PFSK-1 (cell line): ENCODE results near the gene TENM3.

Experiments
- FOXP2 ChIP-seq: optimal IDR thresholded peaks from 2 replicates; pipeline ENCODE3; 2011; ENCODE audit warnings: borderline replicate concordance, control low read depth, inconsistent platforms; ENCODE audit not compliant: insufficient read depth; ENCODE audit errors: extremely low read length, extremely low read depth
- POLR2AphosphoS5 ChIP-seq: IDR thresholded peaks from 2 replicates; pipeline ENCODE4 v1.6.1; 2012; ENCODE audit warnings: low read depth, mild to moderate bottlenecking, control low read depth, low read length, moderate library complexity
- SIN3A ChIP-seq: IDR thresholded peaks from 2 replicates; pipeline ENCODE4 v1.6.1; 2012; ENCODE audit warnings: mild to moderate bottlenecking, low read length, moderate library complexity, borderline replicate concordance; ENCODE audit not compliant: insufficient read depth
- TAF1 ChIP-seq: IDR thresholded peaks from 2 replicates; pipeline ENCODE4 v1.6.1; 2012; ENCODE audit warnings: low read length, control low read depth, borderline replicate concordance; ENCODE audit not compliant: insufficient read depth
- TF ChIP-seq, protein P1 (sequence below), 2 experiments: IDR thresholded peaks; 2 replicates each; pipeline versions ENCODE4 v1.6.1 to v1.8.0; 2011 to 2012; ENCODE audit warnings: low read depth in 2 of 2, low read length in 2 of 2, control low read depth in 1 of 2, inconsistent platforms in 1 of 2, mild to moderate bottlenecking in 1 of 2, moderate library complexity in 1 of 2; ENCODE audit not compliant: insufficient read depth in 1 of 2

Gene TENM3

DNA sequence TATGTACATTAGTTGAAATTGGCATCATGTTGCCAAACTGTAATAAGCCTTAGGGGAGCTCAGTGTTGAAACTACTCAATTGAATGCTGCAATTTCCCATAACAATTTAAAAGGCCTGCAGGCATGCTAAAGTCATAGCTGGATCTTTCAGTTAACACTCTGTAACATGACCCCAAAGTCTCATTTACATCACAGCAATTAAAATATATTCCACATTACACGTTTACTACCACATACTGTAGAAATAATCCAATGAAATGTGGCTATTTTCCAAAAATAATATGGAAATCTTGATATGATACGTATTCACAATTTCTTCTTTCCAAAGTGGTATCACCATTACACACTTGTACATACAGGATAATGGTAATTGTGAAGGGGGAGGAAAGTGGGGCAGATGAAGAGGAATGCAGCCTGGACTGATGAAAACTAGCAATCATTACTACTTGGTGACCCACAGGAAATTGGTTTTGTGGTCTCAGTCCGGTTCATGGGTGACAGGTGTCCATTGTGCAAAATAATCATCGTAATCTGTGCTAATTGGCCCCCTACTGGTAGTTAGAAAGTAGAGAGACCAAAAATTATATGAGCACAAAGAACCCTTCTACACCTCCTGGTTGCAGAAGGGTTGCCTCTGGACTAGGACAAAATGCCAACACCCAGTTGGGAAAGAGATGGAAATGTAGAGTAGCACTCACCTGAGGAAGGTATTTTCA lies 63.7 kb downstream of the TENM3 start:
- TF ChIP-seq TAF1 (no peak), FOXP2 (no peak), SIN3A (no peak), POLR2AphosphoS5 (no peak)
- TF ChIP-seq, protein P1, sequence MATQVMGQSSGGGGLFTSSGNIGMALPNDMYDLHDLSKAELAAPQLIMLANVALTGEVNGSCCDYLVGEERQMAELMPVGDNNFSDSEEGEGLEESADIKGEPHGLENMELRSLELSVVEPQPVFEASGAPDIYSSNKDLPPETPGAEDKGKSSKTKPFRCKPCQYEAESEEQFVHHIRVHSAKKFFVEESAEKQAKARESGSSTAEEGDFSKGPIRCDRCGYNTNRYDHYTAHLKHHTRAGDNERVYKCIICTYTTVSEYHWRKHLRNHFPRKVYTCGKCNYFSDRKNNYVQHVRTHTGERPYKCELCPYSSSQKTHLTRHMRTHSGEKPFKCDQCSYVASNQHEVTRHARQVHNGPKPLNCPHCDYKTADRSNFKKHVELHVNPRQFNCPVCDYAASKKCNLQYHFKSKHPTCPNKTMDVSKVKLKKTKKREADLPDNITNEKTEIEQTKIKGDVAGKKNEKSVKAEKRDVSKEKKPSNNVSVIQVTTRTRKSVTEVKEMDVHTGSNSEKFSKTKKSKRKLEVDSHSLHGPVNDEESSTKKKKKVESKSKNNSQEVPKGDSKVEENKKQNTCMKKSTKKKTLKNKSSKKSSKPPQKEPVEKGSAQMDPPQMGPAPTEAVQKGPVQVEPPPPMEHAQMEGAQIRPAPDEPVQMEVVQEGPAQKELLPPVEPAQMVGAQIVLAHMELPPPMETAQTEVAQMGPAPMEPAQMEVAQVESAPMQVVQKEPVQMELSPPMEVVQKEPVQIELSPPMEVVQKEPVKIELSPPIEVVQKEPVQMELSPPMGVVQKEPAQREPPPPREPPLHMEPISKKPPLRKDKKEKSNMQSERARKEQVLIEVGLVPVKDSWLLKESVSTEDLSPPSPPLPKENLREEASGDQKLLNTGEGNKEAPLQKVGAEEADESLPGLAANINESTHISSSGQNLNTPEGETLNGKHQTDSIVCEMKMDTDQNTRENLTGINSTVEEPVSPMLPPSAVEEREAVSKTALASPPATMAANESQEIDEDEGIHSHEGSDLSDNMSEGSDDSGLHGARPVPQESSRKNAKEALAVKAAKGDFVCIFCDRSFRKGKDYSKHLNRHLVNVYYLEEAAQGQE (IDR thresholded peaks at IDR 0.05; ENCODE audit: insufficient read depth in 1 of 2, low read depth in 2 of 2, low read length in 2 of 2), result no peak

DNA sequence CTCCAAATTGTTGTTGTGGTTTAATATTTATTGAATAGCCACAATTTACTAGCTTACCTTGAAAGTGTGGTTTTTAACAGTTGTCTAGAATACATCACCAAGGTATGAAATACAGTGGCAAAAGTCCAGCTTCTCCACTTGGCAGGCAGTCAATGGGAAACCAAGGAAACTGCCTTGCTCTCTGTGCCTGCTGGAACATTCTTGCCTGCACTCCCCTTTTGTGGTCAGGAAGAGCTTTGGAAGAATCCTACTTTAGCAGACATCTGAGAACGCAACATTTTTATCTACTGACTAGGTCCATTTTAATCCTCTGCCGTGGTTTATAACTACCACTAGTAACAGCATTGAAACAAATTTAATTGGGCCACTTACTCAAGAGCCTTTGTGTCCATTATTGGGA lies 64.5 kb downstream of the TENM3 start:
- no peak for TF ChIP-seq SIN3A
- TF ChIP-seq FOXP2, result no peak
- no peak for TF ChIP-seq POLR2AphosphoS5
- TF ChIP-seq, protein P1 (IDR thresholded peaks at IDR 0.05; ENCODE audit: insufficient read depth in 1 of 2, low read depth in 2 of 2, low read length in 2 of 2), result no peak
- TF ChIP-seq TAF1, result no peak

DNA sequence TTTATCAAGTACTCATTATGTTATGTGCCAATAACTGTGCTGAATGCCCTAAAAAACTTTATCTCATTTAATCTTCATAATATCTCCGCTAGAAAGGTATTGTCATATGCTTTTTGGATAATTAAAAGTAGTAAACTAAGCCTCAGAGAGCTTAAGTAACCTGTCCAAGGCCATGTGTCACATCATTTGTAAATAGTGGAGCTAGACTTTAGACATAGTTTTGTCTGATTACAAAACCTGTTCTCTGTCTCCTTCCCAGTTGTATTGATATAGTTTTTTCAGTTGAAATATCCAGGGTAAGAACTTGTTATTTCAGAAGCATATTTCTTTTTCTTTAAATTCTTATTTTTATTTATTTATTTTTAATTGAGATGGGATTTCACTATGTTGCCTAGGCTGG lies 66.7 kb downstream of the TENM3 start:
- TF ChIP-seq FOXP2, result no peak

DNA sequence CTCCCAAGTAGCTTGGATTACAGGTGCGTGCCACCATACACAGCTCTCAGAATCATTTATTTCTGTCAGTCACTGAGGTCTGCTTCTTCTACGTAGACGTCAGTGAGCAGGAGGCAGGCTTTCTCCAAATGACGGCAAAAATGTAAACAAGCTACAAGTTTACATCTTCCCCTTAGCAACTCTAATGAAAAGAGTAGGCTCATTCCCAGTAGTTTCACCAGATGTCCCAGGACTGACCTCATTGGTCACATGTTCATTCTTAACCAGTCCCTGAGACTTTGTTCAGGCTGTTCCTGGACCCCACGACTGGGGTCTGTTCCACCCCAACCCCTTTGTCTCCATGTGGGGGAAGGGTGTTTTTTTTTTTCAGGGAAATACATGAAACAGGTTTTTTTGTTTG lies 67.1 kb downstream of the TENM3 start:
- TF ChIP-seq SIN3A, result no peak
- no peak for TF ChIP-seq TAF1
- TF ChIP-seq, protein P1 (IDR thresholded peaks at IDR 0.05; ENCODE audit: insufficient read depth in 1 of 2, low read depth in 2 of 2, low read length in 2 of 2), result no peak
- TF ChIP-seq POLR2AphosphoS5, result no peak
- TF ChIP-seq FOXP2, result no peak

DNA sequence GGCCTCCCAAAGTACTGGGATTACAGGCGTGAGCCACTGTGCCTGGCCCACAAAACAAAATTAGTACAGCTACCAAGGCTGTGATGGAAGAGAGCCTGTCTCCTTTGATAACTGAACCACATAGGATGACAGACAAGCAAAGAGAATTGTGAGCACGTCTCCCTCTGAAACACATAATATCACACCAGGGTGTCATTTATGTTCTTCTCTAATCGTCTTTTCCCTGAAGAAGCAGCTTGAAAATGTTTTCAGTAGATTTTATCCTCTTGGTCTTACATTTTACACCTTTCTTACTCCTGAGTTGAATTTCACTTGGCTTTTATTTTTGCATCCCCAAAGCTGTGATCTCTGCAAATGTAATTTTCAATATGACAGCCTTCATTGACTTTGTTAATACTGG lies 67.8 kb downstream of the TENM3 start:
- TF ChIP-seq SIN3A, result no peak
- TF ChIP-seq POLR2AphosphoS5, result no peak
- TF ChIP-seq TAF1, result no peak
- TF ChIP-seq, protein P1 (IDR thresholded peaks at IDR 0.05; ENCODE audit: insufficient read depth in 1 of 2, low read depth in 2 of 2, low read length in 2 of 2), result no peak
- no peak for TF ChIP-seq FOXP2
